ENCODE measurements around the gene CD200R1.

- no peak for TF ChIP-seq SUZ12 (IDR thresholded peaks at IDR 0.05; ENCODE audit: extremely low read depth, insufficient read depth, insufficient read length)
- no peak for TF ChIP-seq ZNF274 (IDR thresholded peaks at IDR 0.05; ENCODE audit: low read depth, low read length)
Measured at GRCh38 chr3:112888381-112889085, 86.4 kb downstream of the CD200R1 start.
